Sigmoid colon (tissue), 7 donors: ENCODE measurements around the gene RBFOX1. TPM values are rescaled to one million over a fixed set of nuclear protein-coding genes. Genes with fewer than 3 reads are reported as not detected.

Source experiments
- DNase-seq: peaks from one replicate; pipeline ENCODE4 v3.0.0-alpha.2; 2019
- H3K27ac ChIP-seq, 4 donors: fragments of 200-600 bp; sonication (generic); one replicate each; pipeline ENCODE4 v1.5.1; 2016 to 2019; ENCODE audit warnings: mild to moderate bottlenecking in 1 of 4
- H3K27me3 ChIP-seq, 3 donors: fragments of 200-600 bp; sonication (generic); one replicate each; pipeline ENCODE4 v1.5.1; 2019; ENCODE audit warnings: mild to moderate bottlenecking in 1 of 3
- H3K36me3 ChIP-seq, 4 donors: fragments of 200-600 bp; sonication (generic); one replicate each; pipeline ENCODE4 v1.5.1; 2016 to 2019
- H3K4me1 ChIP-seq, 4 donors: fragments of 200-600 bp; sonication (generic); one replicate each; pipeline ENCODE4 v1.5.1; 2017 to 2019
- H3K4me3 ChIP-seq, 4 donors: fragments of 200-600 bp; sonication (generic); one replicate each; pipeline ENCODE4 v1.5.1; 2017 to 2019; ENCODE audit warnings: mild to moderate bottlenecking in 2 of 4, moderate library complexity in 1 of 4
- H3K9me3 ChIP-seq, 4 donors: fragments of 200-600 bp in 3 of 4; sonication (generic) in 3 of 4; one replicate each; pipeline versions ENCODE4 v1.5.1 to v1.6.1; 2013 to 2019
- EP300 ChIP-seq, 4 donors: sonication (generic); formaldehyde crosslinking; IDR thresholded peaks; one replicate each; pipeline ENCODE4 v1.6.1; 2017; ENCODE audit warnings: antibody characterized with exemption in 4 of 4
- POLR2A ChIP-seq, 2 donors: fragments of 450-650 bp; IDR thresholded peaks; one replicate each; pipeline ENCODE4 v1.6.1; 2016; ENCODE audit warnings: antibody characterized with exemption in 2 of 2, mild to moderate bottlenecking in 2 of 2, moderate library complexity in 2 of 2
- POLR2AphosphoS5 ChIP-seq, 4 donors: sonication (generic); formaldehyde crosslinking; IDR thresholded peaks; one replicate each; pipeline ENCODE4 v1.6.1; 2017; ENCODE audit warnings: antibody characterized with exemption in 4 of 4
- WGBS, 2 donors: extraction: QIAGEN DNeasy Blood & Tissue Kit; methylation state at CpG; one replicate each; pipeline ENCODE4 v1.1.7; 2013; 5-methylcytosine and 5-hydroxymethylcytosine counted together
- intact Hi-C: fragments of 100-400 bp; cut with DNase I; formaldehyde crosslinking; loops from one replicate; pipeline ENCODE4 v1.15.1; 2023
- polyA plus RNA-seq, 3 donors: library from polyadenylated mRNA; stranded (reverse); fragments of 200-250 nt; gene quantifications; one replicate each; pipeline ENCODE4 v1.2.3, GENCODE V29; 2013
- total RNA-seq, 4 donors: library from RNA; depleted of rRNA; stranded (reverse); fragments of >200 nt; gene quantifications; one replicate each; pipeline ENCODE4 v1.1.0, GENCODE V29; 2016
- TF ChIP-seq, protein P1 (sequence below), 4 experiments: fragments of 450-650 bp in 3 of 4; fragments of 200-600 bp in 1 of 4; IDR thresholded peaks; one replicate each; pipeline ENCODE4 v1.5.1; 2016 to 2019; ENCODE audit warnings: antibody characterized with exemption in 4 of 4, mild to moderate bottlenecking in 3 of 4, moderate library complexity in 2 of 4
- donor health status: healthy with polysubstance abuse.
- donor health status: Bipolar disorder and iron deficiency.
- donor health status: healthy.

Gene RBFOX1
- total and polyA plus RNA-seq, 7 donors, result under 0.01 to 4.4 (median 0.51) TPM; not detected in 3

DNA sequence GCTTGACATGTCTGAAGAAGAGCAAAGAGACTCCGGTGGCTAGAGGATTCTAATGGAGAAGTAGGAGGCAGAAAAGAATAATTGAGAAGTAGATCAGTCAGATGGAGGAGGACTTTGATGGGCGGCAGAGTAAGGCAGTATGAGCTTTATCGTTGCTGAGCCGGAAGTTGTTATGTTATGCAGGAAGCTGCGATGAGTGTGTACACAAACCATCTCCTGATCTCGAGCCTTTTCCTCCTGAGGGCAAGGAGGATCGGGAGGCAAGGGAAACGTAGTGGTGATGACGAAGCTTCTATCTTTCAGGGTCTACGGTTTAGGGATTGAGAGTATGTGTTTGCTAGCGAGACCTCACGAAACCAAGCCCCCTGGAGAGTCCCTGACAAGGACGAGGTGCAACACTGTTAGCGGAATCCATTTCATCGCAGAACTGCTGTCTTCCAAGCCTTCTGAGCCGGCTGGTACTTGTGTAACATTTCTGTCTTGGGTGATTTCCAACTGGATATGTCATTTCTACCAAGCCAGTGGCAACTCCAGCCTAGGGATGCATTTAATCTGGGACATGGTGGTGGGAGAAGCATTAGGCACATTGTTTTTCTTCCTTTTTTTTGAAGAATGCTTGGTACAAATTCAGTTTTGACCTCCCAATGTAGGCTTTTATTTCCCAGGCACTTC lies 45.5 kb downstream of the RBFOX1 start:
- no peaks in the 10 kb centered on the region for H3K36me3 ChIP-seq
- no peaks in the 10 kb centered on the region for H3K9me3 ChIP-seq
- no peaks in the 10 kb centered on the region for H3K27me3 ChIP-seq
- no peak overlapping the region for H3K27ac ChIP-seq
- 85 to 86% methylated on average over 16 of the region's 16 CpGs for WGBS, 2 donors
- no peak for DNase-seq
- no peak overlapping the region for H3K4me3 ChIP-seq
- no peak for TF ChIP-seq POLR2A (IDR thresholded peaks at IDR 0.05)
- no peak for TF ChIP-seq POLR2AphosphoS5 (IDR thresholded peaks at IDR 0.05)
- TF ChIP-seq, protein P1, sequence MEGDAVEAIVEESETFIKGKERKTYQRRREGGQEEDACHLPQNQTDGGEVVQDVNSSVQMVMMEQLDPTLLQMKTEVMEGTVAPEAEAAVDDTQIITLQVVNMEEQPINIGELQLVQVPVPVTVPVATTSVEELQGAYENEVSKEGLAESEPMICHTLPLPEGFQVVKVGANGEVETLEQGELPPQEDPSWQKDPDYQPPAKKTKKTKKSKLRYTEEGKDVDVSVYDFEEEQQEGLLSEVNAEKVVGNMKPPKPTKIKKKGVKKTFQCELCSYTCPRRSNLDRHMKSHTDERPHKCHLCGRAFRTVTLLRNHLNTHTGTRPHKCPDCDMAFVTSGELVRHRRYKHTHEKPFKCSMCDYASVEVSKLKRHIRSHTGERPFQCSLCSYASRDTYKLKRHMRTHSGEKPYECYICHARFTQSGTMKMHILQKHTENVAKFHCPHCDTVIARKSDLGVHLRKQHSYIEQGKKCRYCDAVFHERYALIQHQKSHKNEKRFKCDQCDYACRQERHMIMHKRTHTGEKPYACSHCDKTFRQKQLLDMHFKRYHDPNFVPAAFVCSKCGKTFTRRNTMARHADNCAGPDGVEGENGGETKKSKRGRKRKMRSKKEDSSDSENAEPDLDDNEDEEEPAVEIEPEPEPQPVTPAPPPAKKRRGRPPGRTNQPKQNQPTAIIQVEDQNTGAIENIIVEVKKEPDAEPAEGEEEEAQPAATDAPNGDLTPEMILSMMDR (IDR thresholded peaks at IDR 0.05), result no peak
- TF ChIP-seq EP300 (IDR thresholded peaks at IDR 0.05), result no peak
- H3K4me1 ChIP-seq, result no peaks in the 10 kb centered on the region
- intact Hi-C loops, result no loop called here

DNA sequence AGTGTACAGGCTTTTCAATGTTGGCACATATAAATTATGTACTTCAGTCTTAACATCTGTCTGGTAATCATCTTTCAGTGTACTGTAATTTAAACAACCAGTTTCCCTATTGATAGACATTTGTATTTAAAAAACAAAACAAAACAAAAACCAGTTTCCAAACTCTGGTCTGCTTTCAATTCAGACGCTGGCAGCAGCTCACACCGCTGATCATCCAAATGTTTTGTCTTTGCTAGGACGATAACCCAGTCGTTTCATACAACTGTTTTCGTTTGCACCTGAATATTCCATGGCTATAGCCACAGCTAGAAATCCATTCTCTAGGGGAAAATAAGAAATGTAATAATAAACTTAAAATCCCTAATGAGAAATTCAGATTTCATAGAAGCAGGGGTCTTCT lies 47.8 kb downstream of the RBFOX1 start:
- DNase-seq, result no peak
- no peak for TF ChIP-seq POLR2A (IDR thresholded peaks at IDR 0.05)
- no peak for TF ChIP-seq POLR2AphosphoS5 (IDR thresholded peaks at IDR 0.05)
- TF ChIP-seq, protein P1 (IDR thresholded peaks at IDR 0.05), result no peak
- TF ChIP-seq EP300 (IDR thresholded peaks at IDR 0.05), result no peak
- WGBS, 2 donors, result 71 to 77% methylated on average over 5 of the region's 5 CpGs
- H3K4me3 ChIP-seq, result no peak overlapping the region
- intact Hi-C loops, result no loop called here
- H3K9me3 ChIP-seq, result no peaks in the 10 kb centered on the region
- H3K27me3 ChIP-seq, result no peaks in the 10 kb centered on the region
- no peaks in the 10 kb centered on the region for H3K36me3 ChIP-seq
- H3K4me1 ChIP-seq, result no peaks in the 10 kb centered on the region
- no peak overlapping the region for H3K27ac ChIP-seq

DNA sequence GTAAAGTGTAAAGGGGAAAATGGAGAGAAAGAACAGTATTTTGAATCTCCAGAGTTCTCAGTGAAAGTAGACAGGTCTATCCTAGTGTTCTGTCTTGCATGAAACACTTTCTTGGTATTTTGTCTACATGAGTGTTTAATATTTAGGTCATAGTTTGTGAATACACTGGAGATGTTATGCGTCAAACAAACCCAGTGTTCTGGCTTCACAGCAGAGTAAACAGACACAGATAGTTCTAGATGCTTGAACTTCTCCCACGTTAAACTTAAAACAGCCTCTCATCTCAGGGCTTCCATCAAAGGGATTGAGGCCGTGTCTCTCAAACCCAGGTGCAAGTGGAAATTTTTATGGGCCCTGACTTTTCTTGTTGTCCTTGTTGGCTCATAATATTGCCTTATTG lies 48.3 kb downstream of the RBFOX1 start:
- intact Hi-C loops, result no loop called here
- no peaks in the 10 kb centered on the region for H3K4me1 ChIP-seq
- TF ChIP-seq EP300 (IDR thresholded peaks at IDR 0.05) (no peak), POLR2AphosphoS5 (IDR thresholded peaks at IDR 0.05) (no peak), POLR2A (IDR thresholded peaks at IDR 0.05) (no peak)
- TF ChIP-seq, protein P1 (IDR thresholded peaks at IDR 0.05), result no peak
- no peak for DNase-seq
- no peaks in the 10 kb centered on the region for H3K9me3 ChIP-seq
- no peak overlapping the region for H3K4me3 ChIP-seq
- no peak overlapping the region for H3K27ac ChIP-seq
- H3K36me3 ChIP-seq, result no peaks in the 10 kb centered on the region
- no peaks in the 10 kb centered on the region for H3K27me3 ChIP-seq
- 30 to 53% methylated on average over 3 of the region's 3 CpGs for WGBS, 2 donors

DNA sequence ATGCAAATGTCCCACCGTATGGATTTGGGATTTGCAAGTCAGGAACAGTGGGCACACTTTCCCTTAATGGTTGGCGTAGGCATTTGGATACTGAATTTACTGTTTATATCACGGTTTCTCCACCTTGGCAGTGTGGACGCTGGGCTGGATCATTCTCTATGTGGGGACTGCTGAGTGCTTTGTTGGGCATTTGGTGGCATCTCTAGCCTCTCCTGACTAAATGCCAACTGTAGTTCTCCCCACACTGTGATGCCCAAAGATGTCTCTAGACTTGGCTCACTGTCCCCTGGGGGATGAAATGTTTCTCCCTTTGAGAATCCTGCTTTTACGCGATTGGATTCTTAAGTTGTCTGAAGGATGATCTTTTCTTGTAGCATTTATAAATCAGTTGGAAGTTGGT lies 49.0 kb downstream of the RBFOX1 start:
- Histone ChIP-seq H3K4me1 (no peaks in the 10 kb centered on the region), H3K36me3 (no peaks in the 10 kb centered on the region), H3K9me3 (no peaks in the 10 kb centered on the region), H3K27me3 (no peaks in the 10 kb centered on the region), H3K27ac (no peak overlapping the region), H3K4me3 (no peak overlapping the region)
- TF ChIP-seq POLR2A (IDR thresholded peaks at IDR 0.05), result no peak
- TF ChIP-seq, protein P1 (IDR thresholded peaks at IDR 0.05), result no peak
- TF ChIP-seq POLR2AphosphoS5 (IDR thresholded peaks at IDR 0.05), result no peak
- TF ChIP-seq EP300 (IDR thresholded peaks at IDR 0.05), result no peak
- DNase-seq, result no peak
- intact Hi-C loops, result no loop called here
- 89 to 91% methylated on average over 6 of the region's 6 CpGs for WGBS, 2 donors

DNA sequence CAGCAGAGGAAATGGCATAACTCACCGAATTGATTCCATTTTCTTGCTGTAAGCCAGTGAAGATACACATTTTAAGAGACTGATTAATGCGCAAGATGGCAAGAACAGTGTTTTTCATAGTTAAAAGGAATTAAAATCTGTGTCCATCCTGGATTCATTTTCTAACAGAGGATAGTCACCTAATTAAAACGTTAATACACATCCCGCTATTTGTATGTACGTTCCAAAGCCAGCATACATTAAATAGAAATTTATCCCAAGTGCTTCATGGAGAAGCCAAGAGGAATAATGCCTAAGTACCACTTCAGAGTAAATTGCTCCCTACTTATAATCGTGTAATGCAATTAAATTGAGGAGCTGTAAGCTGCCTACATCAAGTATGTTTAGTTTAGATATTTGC lies 49.9 kb downstream of the RBFOX1 start:
- DNase-seq, result no peak
- TF ChIP-seq POLR2AphosphoS5 (IDR thresholded peaks at IDR 0.05) (no peak), EP300 (IDR thresholded peaks at IDR 0.05) (no peak), POLR2A (IDR thresholded peaks at IDR 0.05) (no peak)
- TF ChIP-seq, protein P1 (IDR thresholded peaks at IDR 0.05), result no peak
- H3K9me3 ChIP-seq, result no peaks in the 10 kb centered on the region
- 83 to 85% methylated on average over 6 of the region's 6 CpGs for WGBS, 2 donors
- no peaks in the 10 kb centered on the region for H3K36me3 ChIP-seq
- H3K4me3 ChIP-seq, result no peak overlapping the region
- intact Hi-C loops, result no loop called here
- no peaks in the 10 kb centered on the region for H3K27me3 ChIP-seq
- H3K4me1 ChIP-seq, result no peaks in the 10 kb centered on the region
- H3K27ac ChIP-seq, result no peak overlapping the region
